HFFc6 (cell line): ENCODE data around the gene CBR1. TPM values are rescaled to one million over a fixed set of nuclear protein-coding genes. Genes with fewer than 3 reads are reported as not detected.

Experiments used
- DNase-seq: peaks from one replicate; pipeline ENCODE4 v3.0.0-alpha.2; 2018
- H3K27ac Mint-ChIP-seq: 2 replicates; pipeline ENCODE4 v1.8.0; 2020; ENCODE audit warnings: mild to moderate bottlenecking, mixed read lengths
- H3K27me3 Mint-ChIP-seq: 2 replicates; pipeline ENCODE4 v1.8.0; 2021; ENCODE audit warnings: mild to moderate bottlenecking, moderate library complexity, mixed read lengths; ENCODE audit not compliant: insufficient read depth
- H3K36me3 Mint-ChIP-seq: 2 replicates; pipeline ENCODE4 v1.8.0; 2021; ENCODE audit warnings: low read depth, mixed read lengths
- H3K4me1 Mint-ChIP-seq: 2 replicates; pipeline ENCODE4 v1.8.0; 2020; ENCODE audit warnings: low read depth, mixed read lengths
- H3K4me3 Mint-ChIP-seq: 2 replicates; pipeline ENCODE4 v1.8.0; 2020; ENCODE audit warnings: mild to moderate bottlenecking, moderate library complexity, mixed read lengths
- H3K9me3 Mint-ChIP-seq: 2 replicates; pipeline ENCODE4 v1.8.0; 2020; ENCODE audit warnings: mild to moderate bottlenecking, mixed read lengths
- CTCF ChIP-seq: fragments of 200-600 bp; sonication (generic); IDR thresholded peaks from 2 replicates; pipeline ENCODE4 v1.5.0; 2021; ENCODE audit warnings: antibody characterized with exemption, mild to moderate bottlenecking
- total RNA-seq, 6 experiments: library from RNA; stranded (reverse); fragmentation: NEBNext Ultra II Directional; extraction: Animal tissue kit (Norgen Biotek cat#: 25700); gene quantifications; 2 replicates in 1 of 6; 3 replicates in 5 of 6; pipeline ENCODE4 v1.2.3, GENCODE V29; 2021

The CBR1 gene
- total RNA-seq, 6 experiments from 2014 or later: 103 to 144 (median 138) TPM

DNA sequence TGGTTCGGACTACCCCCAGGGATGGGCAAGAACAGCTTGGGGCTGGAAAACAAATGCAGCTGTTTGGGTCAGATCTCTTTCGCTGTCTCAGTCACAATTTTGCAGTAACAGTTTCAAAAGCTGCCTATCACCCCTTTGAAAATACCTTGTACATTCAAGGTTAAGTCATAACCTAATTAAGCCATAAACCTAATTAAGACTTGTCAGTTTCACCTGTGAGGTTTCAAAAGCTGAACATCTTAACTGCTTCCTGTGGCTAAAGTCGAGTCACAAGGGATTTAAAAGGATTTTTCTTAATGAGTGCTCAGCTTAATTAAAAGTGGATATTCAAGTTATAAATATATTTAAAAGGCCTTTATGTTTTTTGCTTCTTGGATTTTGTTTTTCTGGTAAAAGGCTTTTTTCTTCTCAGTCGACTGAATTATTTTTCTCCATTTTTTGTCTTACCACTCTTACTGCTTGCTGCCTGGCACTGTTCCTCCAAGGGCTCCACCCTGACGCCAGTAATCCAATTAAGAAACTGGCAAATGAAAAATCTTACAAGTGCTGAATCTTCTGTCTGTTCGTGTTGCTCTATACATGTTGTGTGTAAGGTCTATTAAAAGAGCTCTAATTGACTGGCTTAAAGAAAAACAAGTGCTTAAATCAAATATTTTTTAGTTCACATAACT lies 31.3 kb downstream of the CBR1 start:
- Mint-ChIP-seq H3K9me3 (no peaks in the 10 kb centered on the region), H3K27ac (no peak overlapping the region), H3K27me3 (peaks cover 30% of the 10 kb centered on the region), H3K36me3 (no peaks in the 10 kb centered on the region), H3K4me3 (no peak overlapping the region), H3K4me1 (peaks cover 42% of the 10 kb centered on the region)
- TF ChIP-seq CTCF: no peak
- DNase-seq: no peak

- H3K36me3 Mint-ChIP-seq: no peaks in the 10 kb centered on the region
- H3K4me3 Mint-ChIP-seq: no peak overlapping the region
- H3K27ac Mint-ChIP-seq: no peak overlapping the region
- H3K9me3 Mint-ChIP-seq: no peaks in the 10 kb centered on the region; the same call in 1 of the 2 replicates
- no peak for TF ChIP-seq CTCF
- H3K4me1 Mint-ChIP-seq: peaks cover 24% of the 10 kb centered on the region; the same call in 1 of the 2 replicates
- DNase-seq: no peak
- peaks cover 26% of the 10 kb centered on the region for H3K27me3 Mint-ChIP-seq
Measured at GRCh38 chr21:36103434-36103833, 33.6 kb downstream of the CBR1 start.

DNA sequence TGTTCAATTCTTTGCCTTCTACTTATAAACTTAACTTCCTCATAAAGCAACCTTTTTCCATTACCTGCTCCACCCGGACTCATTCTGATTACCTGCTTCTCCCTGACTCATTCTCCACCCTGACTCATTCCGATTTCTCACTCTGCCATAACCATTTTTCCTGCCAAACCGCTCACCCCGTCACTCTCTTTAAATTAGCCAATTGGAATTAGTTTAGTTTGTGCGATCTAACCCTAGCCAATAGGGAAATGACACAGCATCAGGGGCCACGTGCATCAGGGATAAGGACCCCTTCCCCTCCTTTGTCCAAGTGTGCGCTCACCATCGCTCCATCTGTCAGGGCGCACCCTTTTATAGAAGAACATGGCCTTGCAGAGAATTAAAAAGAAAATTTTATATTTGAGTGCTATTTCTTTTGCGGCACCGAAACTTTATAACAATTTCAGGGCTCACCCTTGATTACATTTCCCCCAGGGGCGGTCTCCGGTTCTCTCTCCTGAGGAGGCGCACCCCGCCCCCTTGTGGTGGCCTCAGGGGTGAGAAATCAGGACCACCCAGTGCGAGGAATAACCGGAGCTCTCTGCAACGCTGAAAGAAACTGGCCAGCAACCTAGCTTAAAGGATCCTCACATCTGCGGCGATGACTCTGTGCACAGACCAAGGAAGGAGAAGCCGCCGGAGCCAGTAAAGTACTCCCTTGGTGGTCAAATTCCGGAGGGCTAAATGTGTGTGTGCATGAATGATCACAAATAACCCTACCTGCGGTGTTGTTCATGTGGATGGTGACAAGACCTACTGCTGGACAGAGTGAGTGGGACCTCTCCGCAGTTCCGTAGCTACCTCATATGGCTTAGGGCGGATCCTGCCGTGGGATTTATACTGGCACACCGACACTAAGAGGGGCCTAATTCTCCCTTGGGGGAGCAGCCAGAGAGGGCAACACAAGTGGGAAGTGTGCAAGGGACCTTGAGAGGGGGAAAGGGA lies 34.8 kb downstream of the CBR1 start:
- no peaks in the 10 kb centered on the region; the same call in 1 of the 2 replicates for H3K9me3 Mint-ChIP-seq
- no peak for DNase-seq

GRCh38 chr21:36105327-36105842 lies 35.6 kb downstream of the CBR1 start:
- Mint-ChIP-seq H3K4me1 (peaks cover 24% of the 10 kb centered on the region; the same call in 1 of the 2 replicates), H3K4me3 (peak overlapping the region; percentile 79; the same call in 1 of the 2 replicates), H3K27ac (peak overlapping the region; percentile 54; the same call in 1 of the 2 replicates), H3K27me3 (peaks cover 21% of the 10 kb centered on the region), H3K9me3 (no peaks in the 10 kb centered on the region; the same call in 1 of the 2 replicates), H3K36me3 (no peaks in the 10 kb centered on the region)
- no peak for TF ChIP-seq CTCF
- DNase-seq: no peak

More for the DNA sequence above, 34.8 kb downstream of the CBR1 start:
- H3K27ac Mint-ChIP-seq: peak overlapping the region; percentile 54; the same call in 1 of the 2 replicates
- H3K36me3 Mint-ChIP-seq: no peaks in the 10 kb centered on the region
- H3K27me3 Mint-ChIP-seq: peaks cover 26% of the 10 kb centered on the region
- peak; percentile 76 for TF ChIP-seq CTCF
- H3K4me1 Mint-ChIP-seq: peaks cover 24% of the 10 kb centered on the region; the same call in 1 of the 2 replicates
- peak overlapping the region; percentile 79 for H3K4me3 Mint-ChIP-seq

- Mint-ChIP-seq H3K27ac (no peak overlapping the region), H3K4me3 (no peak overlapping the region), H3K27me3 (peaks cover 10% of the 10 kb centered on the region), H3K4me1 (peaks cover 28% of the 10 kb centered on the region), H3K9me3 (no peaks in the 10 kb centered on the region; the same call in 1 of the 2 replicates), H3K36me3 (no peaks in the 10 kb centered on the region)
- no peak for DNase-seq
- TF ChIP-seq CTCF: no peak
Measured at GRCh38 chr21:36109868-36110267, 40.0 kb downstream of the CBR1 start.
